ENCODE measurements around the gene CCDC183.
"Not testable (repeated sequence)": the region's sequence is repeated elsewhere in the genome, so short reads cannot be mapped to it uniquely, and the experiment has no call there.

DNA sequence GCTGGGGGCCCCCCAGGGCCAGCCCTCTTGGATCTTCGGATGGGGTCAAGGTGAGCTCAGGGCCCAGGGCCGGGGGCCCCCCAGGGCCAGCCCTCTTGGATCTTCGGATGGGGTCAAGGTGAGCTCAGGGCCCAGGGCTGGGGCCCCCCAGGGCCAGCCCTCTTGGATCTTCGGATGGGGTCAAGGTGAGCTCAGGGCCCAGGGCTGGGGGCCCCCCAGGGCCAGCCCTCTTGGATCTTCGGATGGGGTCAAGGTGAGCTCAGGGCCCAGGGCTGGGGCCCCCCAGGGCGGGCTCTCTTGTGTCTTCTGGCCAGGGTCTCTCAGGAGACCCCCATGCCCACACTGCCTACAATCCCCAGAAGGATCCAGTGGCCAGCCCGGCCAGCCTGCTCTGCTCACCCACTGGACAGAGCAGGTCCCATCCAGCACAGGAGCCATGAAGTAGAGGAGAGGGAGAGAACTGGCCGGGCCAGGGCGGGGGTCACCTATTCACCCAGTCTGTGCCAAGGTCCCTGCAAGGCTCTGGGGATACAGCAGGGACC, 6.9 kb downstream of the CCDC183 start:
- TF ChIP-seq, protein P1, sequence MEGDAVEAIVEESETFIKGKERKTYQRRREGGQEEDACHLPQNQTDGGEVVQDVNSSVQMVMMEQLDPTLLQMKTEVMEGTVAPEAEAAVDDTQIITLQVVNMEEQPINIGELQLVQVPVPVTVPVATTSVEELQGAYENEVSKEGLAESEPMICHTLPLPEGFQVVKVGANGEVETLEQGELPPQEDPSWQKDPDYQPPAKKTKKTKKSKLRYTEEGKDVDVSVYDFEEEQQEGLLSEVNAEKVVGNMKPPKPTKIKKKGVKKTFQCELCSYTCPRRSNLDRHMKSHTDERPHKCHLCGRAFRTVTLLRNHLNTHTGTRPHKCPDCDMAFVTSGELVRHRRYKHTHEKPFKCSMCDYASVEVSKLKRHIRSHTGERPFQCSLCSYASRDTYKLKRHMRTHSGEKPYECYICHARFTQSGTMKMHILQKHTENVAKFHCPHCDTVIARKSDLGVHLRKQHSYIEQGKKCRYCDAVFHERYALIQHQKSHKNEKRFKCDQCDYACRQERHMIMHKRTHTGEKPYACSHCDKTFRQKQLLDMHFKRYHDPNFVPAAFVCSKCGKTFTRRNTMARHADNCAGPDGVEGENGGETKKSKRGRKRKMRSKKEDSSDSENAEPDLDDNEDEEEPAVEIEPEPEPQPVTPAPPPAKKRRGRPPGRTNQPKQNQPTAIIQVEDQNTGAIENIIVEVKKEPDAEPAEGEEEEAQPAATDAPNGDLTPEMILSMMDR (IDR thresholded peaks at IDR 0.05 in 8 of 11, conservative IDR thresholded peaks at IDR 0.05 in 3 of 11): not testable (repeated sequence)
- not testable (repeated sequence) for TF ChIP-seq POLR2A (IDR thresholded peaks at IDR 0.05)

Data from spleen (tissue), 7 donors.